CMK (cell line): Measurements from ENCODE around the gene CYBC1.

Source experiments
- DNase-seq: peaks from one replicate; pipeline ENCODE4 v3.0.0-alpha.2; 2010; ENCODE audit warnings: low read depth

Gene CYBC1

GRCh38 chr17:82408288-82408937, 42.1 kb downstream of the CYBC1 start:
- DNase-seq, result no peak

- DNase-seq, result no peak
Measured at GRCh38 chr17:82407255-82407654, 43.3 kb downstream of the CYBC1 start.

GRCh38 chr17:82406131-82406671, 44.4 kb downstream of the CYBC1 start:
- no peak for DNase-seq

- DNase-seq, result no peak
Measured at GRCh38 chr17:82405051-82405450, 45.5 kb downstream of the CYBC1 start.

GRCh38 chr17:82403662-82404660, 46.6 kb downstream of the CYBC1 start:
- no peak for DNase-seq

- no peak for DNase-seq
Measured at GRCh38 chr17:82402865-82403264, 47.7 kb downstream of the CYBC1 start.

- DNase-seq, result peak; percentile 85
Measured at GRCh38 chr17:82400830-82401229, 49.7 kb downstream of the CYBC1 start.

- no peak for DNase-seq
Measured at GRCh38 chr17:82400206-82400605, 50.3 kb downstream of the CYBC1 start.

- no peak for DNase-seq
Measured at GRCh38 chr17:82399601-82400101, 50.9 kb downstream of the CYBC1 start.

GRCh38 chr17:82399041-82399441, 51.5 kb downstream of the CYBC1 start:
- no peak for DNase-seq

- DNase-seq, result no peak
Measured at GRCh38 chr17:82397449-82398335, 52.9 kb downstream of the CYBC1 start.

- no peak for DNase-seq
Measured at GRCh38 chr17:82396601-82397435, 53.7 kb downstream of the CYBC1 start.

GRCh38 chr17:82394278-82394677, 56.3 kb downstream of the CYBC1 start:
- DNase-seq, result no peak

GRCh38 chr17:82392941-82393340, 57.6 kb downstream of the CYBC1 start:
- no peak for DNase-seq
